Measurements from ENCODE around the gene RNF207.

DNA sequence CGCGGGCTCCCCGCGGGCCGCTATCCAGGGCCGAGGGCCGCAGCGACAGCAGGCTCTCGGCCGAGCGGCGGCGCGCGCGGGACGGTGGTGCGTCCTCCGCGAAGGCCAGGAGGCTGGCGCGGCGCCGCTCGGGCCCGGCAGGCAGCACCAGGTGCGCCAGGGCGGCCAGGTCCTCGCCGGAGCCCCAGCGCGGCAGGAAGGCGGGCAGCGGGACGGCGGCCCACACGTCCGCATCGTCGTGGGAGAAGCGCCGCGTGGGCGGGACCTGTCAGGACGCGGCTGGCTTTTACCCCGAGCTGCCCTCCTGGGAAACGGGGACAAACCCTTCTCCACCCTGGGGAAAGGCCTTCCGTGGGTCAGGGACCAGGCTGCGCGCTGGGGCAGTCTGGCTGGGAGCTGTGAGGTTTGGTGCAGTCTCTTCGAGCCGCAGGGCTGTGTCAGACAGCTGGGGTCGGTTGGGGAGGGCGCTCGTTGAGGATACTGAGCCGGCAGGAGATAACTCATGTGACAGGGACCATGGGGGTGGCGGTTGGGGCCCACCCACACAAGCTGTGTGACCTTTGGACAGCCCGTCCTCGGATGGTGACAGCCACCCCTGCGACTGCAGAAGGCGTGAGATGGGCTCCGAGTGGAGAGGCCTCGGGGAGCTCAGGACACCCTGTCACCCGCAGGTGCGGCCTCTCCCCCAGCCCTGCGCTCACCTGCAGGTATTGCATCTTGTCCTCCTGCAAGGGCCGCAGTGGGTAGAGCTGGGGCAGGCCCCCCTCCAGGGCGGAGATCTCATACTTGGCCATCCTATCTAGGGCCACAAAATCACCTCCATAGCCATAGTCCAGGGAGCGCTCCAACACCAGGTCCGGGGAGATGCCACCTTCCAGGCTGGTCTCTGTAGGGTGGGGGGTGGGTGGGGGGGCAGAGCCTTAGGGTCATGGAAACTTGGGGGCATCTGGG lies 44.1 kb downstream of the RNF207 start:
- TF ChIP-seq, protein P1, sequence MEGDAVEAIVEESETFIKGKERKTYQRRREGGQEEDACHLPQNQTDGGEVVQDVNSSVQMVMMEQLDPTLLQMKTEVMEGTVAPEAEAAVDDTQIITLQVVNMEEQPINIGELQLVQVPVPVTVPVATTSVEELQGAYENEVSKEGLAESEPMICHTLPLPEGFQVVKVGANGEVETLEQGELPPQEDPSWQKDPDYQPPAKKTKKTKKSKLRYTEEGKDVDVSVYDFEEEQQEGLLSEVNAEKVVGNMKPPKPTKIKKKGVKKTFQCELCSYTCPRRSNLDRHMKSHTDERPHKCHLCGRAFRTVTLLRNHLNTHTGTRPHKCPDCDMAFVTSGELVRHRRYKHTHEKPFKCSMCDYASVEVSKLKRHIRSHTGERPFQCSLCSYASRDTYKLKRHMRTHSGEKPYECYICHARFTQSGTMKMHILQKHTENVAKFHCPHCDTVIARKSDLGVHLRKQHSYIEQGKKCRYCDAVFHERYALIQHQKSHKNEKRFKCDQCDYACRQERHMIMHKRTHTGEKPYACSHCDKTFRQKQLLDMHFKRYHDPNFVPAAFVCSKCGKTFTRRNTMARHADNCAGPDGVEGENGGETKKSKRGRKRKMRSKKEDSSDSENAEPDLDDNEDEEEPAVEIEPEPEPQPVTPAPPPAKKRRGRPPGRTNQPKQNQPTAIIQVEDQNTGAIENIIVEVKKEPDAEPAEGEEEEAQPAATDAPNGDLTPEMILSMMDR (conservative IDR thresholded peaks at IDR 0.05; ENCODE audit: low read depth, low read length) = no peak
- TF ChIP-seq POLR2A (IDR thresholded peaks at IDR 0.05; ENCODE audit: low read depth, low read length) = no peak
